ENCODE results near the gene C1QL4.
"Not testable (repeated sequence)": the region's sequence is repeated elsewhere in the genome, so short reads cannot be mapped to it uniquely, and the experiment has no call there.

C1QL4 gene

GRCh38 chr12:49347311-49348193 lies 10.6 kb upstream of the C1QL4 start:
- peak; percentile 71 for DNase-seq

GRCh38 chr12:49346659-49347310 lies 9.8 kb upstream of the C1QL4 start, which contains the start of gene DNAJC22:
Gene DNAJC22, plus strand, starts transcription at chr12:49346888. Its CDS starts 1,985 bp downstream, at chr12:49348873.
- DNase-seq = no peak

GRCh38 chr12:49345825-49346658 lies 9.1 kb upstream of the C1QL4 start:
- DNase-seq = no peak

GRCh38 chr12:49345051-49345824 lies 8.2 kb upstream of the C1QL4 start:
- no peak for DNase-seq

GRCh38 chr12:49344486-49345050 lies 7.6 kb upstream of the C1QL4 start:
- no peak for DNase-seq

GRCh38 chr12:49342914-49343731 lies 6.1 kb upstream of the C1QL4 start:
- peak; percentile 74 for DNase-seq

GRCh38 chr12:49342066-49342913 lies 5.3 kb upstream of the C1QL4 start:
- peak; percentile 87 for DNase-seq

GRCh38 chr12:49341777-49342065 lies 4.7 kb upstream of the C1QL4 start:
- no peak for DNase-seq

- DNase-seq = no peak
Observed at GRCh38 chr12:49340971-49341776, 4.2 kb upstream of the C1QL4 start.

- no peak for DNase-seq
Observed at GRCh38 chr12:49340095-49340870, 3.3 kb upstream of the C1QL4 start.

- DNase-seq = no peak
Observed at GRCh38 chr12:49339464-49339861, 2.5 kb upstream of the C1QL4 start.

- no peak for DNase-seq
Observed at GRCh38 chr12:49338830-49339463, 2.0 kb upstream of the C1QL4 start.

- no peak for DNase-seq
Observed at GRCh38 chr12:49335955-49336644, 888 bp downstream of the C1QL4 start.

- no peak for DNase-seq
Observed at GRCh38 chr12:49335118-49335954, 1.7 kb downstream of the C1QL4 start.

GRCh38 chr12:49334681-49335080 lies 2.3 kb downstream of the C1QL4 start:
- no peak for DNase-seq

- no peak for DNase-seq
Observed at GRCh38 chr12:49334226-49334625, 2.8 kb downstream of the C1QL4 start.

- DNase-seq = not testable (repeated sequence)
Observed at GRCh38 chr12:49333778-49334177, 3.2 kb downstream of the C1QL4 start.
